Liver (tissue), 9 donors: ENCODE results near the gene MAGEF1. TPM values are rescaled to one million over a fixed set of nuclear protein-coding genes. Genes with fewer than 3 reads are reported as not detected.

Experiments
- DNase-seq: peaks from one replicate; pipeline ENCODE4 v3.0.0-alpha.2; 2017; ENCODE audit warnings: low spot score
- H3K27ac ChIP-seq, 2 donors: one replicate each; pipeline ENCODE4 v1.7.0; 2013; ENCODE audit warnings: inconsistent platforms in 2 of 2, low read length in 2 of 2, control low read depth in 1 of 2, low read depth in 1 of 2, mild to moderate bottlenecking in 1 of 2
- H3K27me3 ChIP-seq, 4 donors: one replicate each; pipeline versions ENCODE4 v1.6.1 to v1.7.0; 2013; ENCODE audit warnings: low read length in 3 of 4, inconsistent platforms in 1 of 4, mild to moderate bottlenecking in 1 of 4, moderate library complexity in 1 of 4; ENCODE audit not compliant: control insufficient read depth in 4 of 4, insufficient read depth in 4 of 4
- H3K36me3 ChIP-seq, 4 donors: one replicate each; pipeline versions ENCODE4 v1.6.1 to v1.7.0; 2013; ENCODE audit warnings: low read length in 3 of 4, mild to moderate bottlenecking in 3 of 4, low read depth in 1 of 4, moderate library complexity in 1 of 4; ENCODE audit not compliant: control insufficient read depth in 4 of 4, insufficient read depth in 3 of 4
- H3K4me1 ChIP-seq, 4 donors: one replicate each; pipeline versions ENCODE4 v1.6.1 to v1.7.0; 2013; ENCODE audit warnings: low read length in 3 of 4, mild to moderate bottlenecking in 3 of 4, moderate library complexity in 1 of 4; ENCODE audit not compliant: control insufficient read depth in 4 of 4, insufficient read depth in 4 of 4
- H3K4me3 ChIP-seq, 3 donors: one replicate each; pipeline versions ENCODE4 v1.6.1 to v1.7.0; 2013; ENCODE audit warnings: low read length in 3 of 3, control low read depth in 1 of 3, low read depth in 1 of 3, mild to moderate bottlenecking in 1 of 3
- H3K9ac ChIP-seq, 2 donors: one replicate each; pipeline ENCODE4 v1.7.0; 2013; ENCODE audit warnings: low read length in 2 of 2, mild to moderate bottlenecking in 2 of 2, moderate library complexity in 2 of 2, control low read depth in 1 of 2, low read depth in 1 of 2
- H3K9me3 ChIP-seq, 4 donors: one replicate each; pipeline versions ENCODE4 v1.6.1 to v1.7.0; 2013; ENCODE audit warnings: low read length in 3 of 4; ENCODE audit not compliant: control insufficient read depth in 4 of 4
- EGR1 ChIP-seq, 2 donors: IDR thresholded peaks; 2 replicates each; pipeline ENCODE4 v1.6.1; 2016 to 2018; ENCODE audit warnings: antibody characterized with exemption in 2 of 2, low read depth in 2 of 2
- FOXA1 ChIP-seq: IDR thresholded peaks from 2 replicates; pipeline ENCODE4 v1.6.1; 2016; ENCODE audit warnings: antibody characterized with exemption
- FOXA2 ChIP-seq: IDR thresholded peaks from 2 replicates; pipeline ENCODE4 v1.6.1; 2016; ENCODE audit warnings: antibody characterized with exemption
- GABPA ChIP-seq, 2 donors: IDR thresholded peaks in 1 of 2; conservative IDR thresholded peaks in 1 of 2; 2 replicates each; pipeline ENCODE4 v1.6.1; 2016; ENCODE audit warnings: antibody characterized with exemption in 2 of 2, mild to moderate bottlenecking in 1 of 2, moderate library complexity in 1 of 2
- HNF4A ChIP-seq, 2 donors: conservative IDR thresholded peaks; 2 replicates each; pipeline ENCODE4 v1.6.1; 2016; ENCODE audit warnings: antibody characterized with exemption in 2 of 2, mild to moderate bottlenecking in 2 of 2
- HNF4G ChIP-seq: IDR thresholded peaks from 2 replicates; pipeline ENCODE4 v1.6.1; 2016; ENCODE audit warnings: antibody characterized with exemption
- JUND ChIP-seq, 2 donors: IDR thresholded peaks; 2 replicates each; pipeline ENCODE4 v1.6.1; 2016; ENCODE audit warnings: antibody characterized with exemption in 2 of 2
- MAX ChIP-seq: IDR thresholded peaks from 2 replicates; pipeline ENCODE4 v1.6.1; 2016; ENCODE audit warnings: antibody characterized with exemption
- NR2F2 ChIP-seq: IDR thresholded peaks from 2 replicates; pipeline ENCODE4 v1.6.1; 2016; ENCODE audit warnings: antibody characterized with exemption
- RAD21 ChIP-seq, 2 donors: IDR thresholded peaks; 2 replicates each; pipeline ENCODE4 v1.6.1; 2016; ENCODE audit warnings: antibody characterized with exemption in 2 of 2, mild to moderate bottlenecking in 2 of 2
- SP1 ChIP-seq: IDR thresholded peaks from 2 replicates; pipeline ENCODE4 v1.6.1; 2018; ENCODE audit warnings: antibody characterized with exemption, mild to moderate bottlenecking
- TAF1 ChIP-seq: conservative IDR thresholded peaks from 2 replicates; pipeline ENCODE4 v1.6.1; 2016; ENCODE audit warnings: antibody characterized with exemption, mild to moderate bottlenecking
- YY1 ChIP-seq: IDR thresholded peaks from 2 replicates; pipeline ENCODE4 v1.6.1; 2016; ENCODE audit warnings: antibody characterized with exemption, mild to moderate bottlenecking
- ZBTB33 ChIP-seq: IDR thresholded peaks from 2 replicates; pipeline ENCODE4 v1.6.1; 2016; ENCODE audit warnings: antibody characterized with exemption
- WGBS: extraction: QIAGEN DNeasy Blood & Tissue Kit; methylation state at CpG from one replicate; pipeline ENCODE4 v1.1.7; 2013; 5-methylcytosine and 5-hydroxymethylcytosine counted together
- polyA plus RNA-seq, 2 donors: library from polyadenylated mRNA; stranded (reverse) in 1 of 2; unstranded in 1 of 2; fragments of 200-250 nt in 1 of 2; fragments of >200 nt in 1 of 2; fragmentation: Nextera tagmentation in 1 of 2; extraction: Ambion mirVana in 1 of 2; gene quantifications; one replicate each; pipeline versions ENCODE4 v1.2.1 to v1.2.3, GENCODE V29; 2013 to 2015
- total RNA-seq, 2 donors: library from RNA; depleted of rRNA; stranded (reverse); fragments of >200 nt; gene quantifications; one replicate each; pipeline ENCODE4 v1.2.3, GENCODE V29; 2014
- TF ChIP-seq, protein P1 (sequence below): IDR thresholded peaks from 2 replicates; pipeline ENCODE4 v1.6.1; 2016; ENCODE audit warnings: antibody characterized with exemption, mild to moderate bottlenecking
- donor health status: healthy.
- donor health status: healthy.
- donor health status: healthy.
- donor health status: healthy.
- donor health status: healthy.

MAGEF1 gene
- total and polyA plus RNA-seq, 4 donors = 12.9 to 15.5 (median 14.3) TPM

DNA sequence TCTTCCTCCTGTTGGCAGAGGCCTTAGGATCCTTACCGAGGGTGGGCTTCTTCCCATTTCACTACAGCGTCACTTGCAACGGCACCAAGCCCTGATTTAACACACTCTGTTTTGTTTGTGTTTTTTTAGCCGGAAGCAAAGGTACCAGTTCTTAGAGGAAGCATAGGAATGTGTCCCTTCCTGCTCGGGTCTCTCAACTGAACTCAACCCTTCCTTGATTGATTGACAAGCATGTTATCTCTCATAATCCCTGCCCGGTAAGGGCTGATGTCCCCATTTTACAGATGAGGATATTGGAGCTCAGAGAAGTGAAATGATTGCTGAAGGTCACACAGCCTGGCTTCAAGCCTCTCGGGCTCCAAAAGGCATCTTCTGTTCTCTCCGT, 26.6 kb upstream of the MAGEF1 start:
- Histone ChIP-seq H3K4me3 (no peak overlapping the region), H3K27ac (no peak overlapping the region), H3K36me3 (no peaks in the 10 kb centered on the region), H3K9me3 (no peaks in the 10 kb centered on the region), H3K27me3 (peaks cover 0 to 2% (median 0%) of the 10 kb centered on the region in 4 donors), H3K9ac (no peak overlapping the region), H3K4me1 (no peaks in the 10 kb centered on the region)
- TF ChIP-seq HNF4A (conservative IDR thresholded peaks at IDR 0.05) = no peak
- no peak for TF ChIP-seq HNF4G
- no peak for TF ChIP-seq RAD21 (IDR thresholded peaks at IDR 0.05)
- no peak for TF ChIP-seq MAX
- no peak for TF ChIP-seq FOXA1
- no peak for TF ChIP-seq TAF1
- TF ChIP-seq, protein P1, sequence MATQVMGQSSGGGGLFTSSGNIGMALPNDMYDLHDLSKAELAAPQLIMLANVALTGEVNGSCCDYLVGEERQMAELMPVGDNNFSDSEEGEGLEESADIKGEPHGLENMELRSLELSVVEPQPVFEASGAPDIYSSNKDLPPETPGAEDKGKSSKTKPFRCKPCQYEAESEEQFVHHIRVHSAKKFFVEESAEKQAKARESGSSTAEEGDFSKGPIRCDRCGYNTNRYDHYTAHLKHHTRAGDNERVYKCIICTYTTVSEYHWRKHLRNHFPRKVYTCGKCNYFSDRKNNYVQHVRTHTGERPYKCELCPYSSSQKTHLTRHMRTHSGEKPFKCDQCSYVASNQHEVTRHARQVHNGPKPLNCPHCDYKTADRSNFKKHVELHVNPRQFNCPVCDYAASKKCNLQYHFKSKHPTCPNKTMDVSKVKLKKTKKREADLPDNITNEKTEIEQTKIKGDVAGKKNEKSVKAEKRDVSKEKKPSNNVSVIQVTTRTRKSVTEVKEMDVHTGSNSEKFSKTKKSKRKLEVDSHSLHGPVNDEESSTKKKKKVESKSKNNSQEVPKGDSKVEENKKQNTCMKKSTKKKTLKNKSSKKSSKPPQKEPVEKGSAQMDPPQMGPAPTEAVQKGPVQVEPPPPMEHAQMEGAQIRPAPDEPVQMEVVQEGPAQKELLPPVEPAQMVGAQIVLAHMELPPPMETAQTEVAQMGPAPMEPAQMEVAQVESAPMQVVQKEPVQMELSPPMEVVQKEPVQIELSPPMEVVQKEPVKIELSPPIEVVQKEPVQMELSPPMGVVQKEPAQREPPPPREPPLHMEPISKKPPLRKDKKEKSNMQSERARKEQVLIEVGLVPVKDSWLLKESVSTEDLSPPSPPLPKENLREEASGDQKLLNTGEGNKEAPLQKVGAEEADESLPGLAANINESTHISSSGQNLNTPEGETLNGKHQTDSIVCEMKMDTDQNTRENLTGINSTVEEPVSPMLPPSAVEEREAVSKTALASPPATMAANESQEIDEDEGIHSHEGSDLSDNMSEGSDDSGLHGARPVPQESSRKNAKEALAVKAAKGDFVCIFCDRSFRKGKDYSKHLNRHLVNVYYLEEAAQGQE = no peak
- TF ChIP-seq FOXA2 = no peak
- TF ChIP-seq EGR1 (IDR thresholded peaks at IDR 0.05; ENCODE audit: low read depth in 2 of 2) = no peak
- no peak for TF ChIP-seq YY1
- TF ChIP-seq NR2F2 = no peak
- TF ChIP-seq SP1 = no peak
- TF ChIP-seq ZBTB33 = no peak
- TF ChIP-seq JUND (IDR thresholded peaks at IDR 0.05) = no peak
- 73% methylated on average over 8 of the region's 8 CpGs for WGBS
- DNase-seq = no peak

DNA sequence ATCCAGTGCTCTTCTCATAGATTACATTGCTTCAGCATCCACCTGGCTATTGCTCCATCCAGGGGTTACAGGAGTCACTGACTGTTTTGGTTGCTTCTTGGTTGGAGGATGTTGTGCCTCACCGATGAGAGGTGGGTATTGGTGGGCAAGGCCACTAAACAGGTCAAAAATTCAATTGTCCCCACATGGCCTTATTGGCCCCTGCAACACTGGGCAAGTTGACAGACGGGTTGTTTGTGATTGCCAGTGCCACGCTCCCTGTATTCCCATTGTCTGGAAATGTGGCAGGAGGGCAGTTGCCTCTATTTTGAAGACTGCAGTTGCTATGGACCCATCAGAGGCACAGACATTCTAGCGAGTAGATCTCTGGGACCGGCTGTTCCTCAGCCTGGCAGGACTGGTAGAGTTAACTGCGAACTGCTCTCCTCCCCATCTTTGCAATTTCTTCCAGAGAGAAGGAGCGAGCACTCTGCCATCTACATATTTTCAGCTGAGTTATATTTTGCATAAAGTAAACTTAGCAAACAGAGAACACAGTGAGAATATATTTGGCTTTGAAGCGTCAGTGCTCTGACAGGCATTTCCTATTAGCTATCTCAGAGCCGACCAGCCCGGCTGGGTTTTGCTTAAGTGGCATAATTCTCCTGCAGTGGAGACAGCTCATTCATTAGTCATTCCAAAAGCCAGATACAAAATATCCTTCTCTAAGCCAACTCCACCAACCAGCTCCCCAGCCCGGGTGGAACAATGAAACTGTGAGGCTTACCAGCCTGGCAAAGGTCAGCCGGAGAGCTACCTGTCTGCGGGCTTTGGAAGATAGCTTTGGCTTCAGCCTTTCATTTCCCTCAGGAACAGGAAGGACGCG, 26.0 kb upstream of the MAGEF1 start:
- 75% methylated on average over 15 of the region's 15 CpGs for whole genome bisulfite sequencing
- no peak for TF ChIP-seq TAF1
- TF ChIP-seq GABPA (IDR thresholded peaks at IDR 0.05 in 1 of 2, conservative IDR thresholded peaks at IDR 0.05 in 1 of 2) = no peak
- no peak for TF ChIP-seq ZBTB33
- TF ChIP-seq HNF4A (conservative IDR thresholded peaks at IDR 0.05) = no peak
- TF ChIP-seq FOXA2 = no peak
- no peak for TF ChIP-seq JUND (IDR thresholded peaks at IDR 0.05)
- no peak for DNase-seq
- H3K4me3 ChIP-seq = no peak overlapping the region
- no peaks in the 10 kb centered on the region for H3K36me3 ChIP-seq
- no peak overlapping the region for H3K27ac ChIP-seq
- H3K9me3 ChIP-seq = no peaks in the 10 kb centered on the region
- H3K27me3 ChIP-seq = peaks cover 0 to 2% (median 0%) of the 10 kb centered on the region in 4 donors
- H3K4me1 ChIP-seq = no peaks in the 10 kb centered on the region
- no peak overlapping the region for H3K9ac ChIP-seq
